HEK293 (cell line): ENCODE data around the gene CDC25C.

ENCODE experiments used
- CTCF ChIP-seq: fragments of 450-650 bp; formaldehyde crosslinking; IDR thresholded peaks from 2 replicates; pipeline ENCODE4 v1.5.1; 2016; ENCODE audit warnings: missing biosample characterization, missing genetic modification characterization
- PRDM1 ChIP-seq: fragments of 450-650 bp; formaldehyde crosslinking; IDR thresholded peaks from 2 replicates; pipeline ENCODE4; 2016; ENCODE audit warnings: missing biosample characterization, missing genetic modification characterization
- PRDM10 ChIP-seq: fragments of 450-650 bp; formaldehyde crosslinking; IDR thresholded peaks from 2 replicates; pipeline ENCODE4 v1.5.1; 2016; ENCODE audit warnings: missing biosample characterization, missing genetic modification characterization
- REPIN1 ChIP-seq: fragments of 450-650 bp; formaldehyde crosslinking; IDR thresholded peaks from 2 replicates; pipeline ENCODE4 v1.5.1; 2017; ENCODE audit warnings: missing biosample characterization, missing genetic modification characterization, low read depth
- ZBTB7A ChIP-seq: fragments of 450-650 bp; formaldehyde crosslinking; IDR thresholded peaks from 2 replicates; pipeline ENCODE4 v1.5.1; 2016; ENCODE audit warnings: low read depth, missing biosample characterization, missing genetic modification characterization
- ZNF266 ChIP-seq: fragments of 450-650 bp; formaldehyde crosslinking; IDR thresholded peaks from 2 replicates; pipeline ENCODE4 v1.5.1; 2016; ENCODE audit warnings: missing biosample characterization, missing genetic modification characterization, low read depth
- ZNF302 ChIP-seq: fragments of 450-650 bp; formaldehyde crosslinking; IDR thresholded peaks from 2 replicates; pipeline ENCODE4 v1.5.1; 2016; ENCODE audit warnings: missing biosample characterization, missing genetic modification characterization, low read depth
- ZNF510 ChIP-seq: fragments of 450-650 bp; formaldehyde crosslinking; IDR thresholded peaks from 2 replicates; pipeline ENCODE4 v1.5.1; 2018; ENCODE audit warnings: mild to moderate bottlenecking, missing genetic modification characterization, missing biosample characterization; ENCODE audit not compliant: insufficient replicate concordance
- ZNF664 ChIP-seq: fragments of 450-650 bp; formaldehyde crosslinking; IDR thresholded peaks from 2 replicates; pipeline ENCODE4 v1.5.1; 2016; ENCODE audit warnings: missing biosample characterization, missing genetic modification characterization
- ZNF670 ChIP-seq: fragments of 450-650 bp; formaldehyde crosslinking; IDR thresholded peaks from 2 replicates; pipeline ENCODE4 v1.5.1; 2016; ENCODE audit warnings: missing biosample characterization, missing genetic modification characterization, low read depth
- ZNF768 ChIP-seq: fragments of 450-650 bp; formaldehyde crosslinking; IDR thresholded peaks from 2 replicates; pipeline ENCODE4 v1.5.1; 2018; ENCODE audit warnings: missing biosample characterization, mild to moderate bottlenecking, missing genetic modification characterization

- TF ChIP-seq PRDM1 (tag by site-specific recombination): no peak
- TF ChIP-seq ZNF670 (tag by site-specific recombination): no peak
- no peak for TF ChIP-seq ZNF266
- TF ChIP-seq PRDM10 (tag by site-specific recombination): no peak
- no peak for TF ChIP-seq CTCF (tag by site-specific recombination)
- TF ChIP-seq ZBTB7A (tag by site-specific recombination): no peak
- no peak for TF ChIP-seq ZNF664 (tag by site-specific recombination)
- no peak for TF ChIP-seq REPIN1 (tag by site-specific recombination)
- TF ChIP-seq ZNF302: no peak
- TF ChIP-seq ZNF768 (tag by site-specific recombination): no peak
- no peak for TF ChIP-seq ZNF510 (tag by site-specific recombination)
Observed at GRCh38 chr5:138338411-138339090, 6.9 kb upstream of the CDC25C start.
